G401.6 (cell line): ENCODE data around the gene PICALM.
"Not testable (repeated sequence)": the region's sequence is repeated elsewhere in the genome, so short reads cannot be mapped to it uniquely, and the experiment has no call there.

Source experiments
- FAIRE-seq: peaks from 2 replicates; lab custom pipeline; 2012; peaks lifted over from hg19 to GRCh38; lab: Jason Lieb, UNC

The PICALM gene

GRCh38 chr11:86068951-86069407 lies at the start of gene PICALM:
PICALM (minus strand) TSS chr11:86069084; CDS start chr11:86068780, 304 bp downstream.
- FAIRE-seq, result peak; percentile 94

- FAIRE-seq, result no peak
Observed at GRCh38 chr11:86118253-86118652, 49.4 kb upstream of the PICALM start.

GRCh38 chr11:86117712-86118063 lies 48.8 kb upstream of the PICALM start:
- FAIRE-seq, result no peak

GRCh38 chr11:86117001-86117711 lies 48.3 kb upstream of the PICALM start:
- FAIRE-seq, result no peak

- no peak for FAIRE-seq
Observed at GRCh38 chr11:86116386-86116726, 47.5 kb upstream of the PICALM start.

- FAIRE-seq, result no peak
Observed at GRCh38 chr11:86115542-86116385, 46.9 kb upstream of the PICALM start.

- no peak for FAIRE-seq
Observed at GRCh38 chr11:86108890-86109638, 40.2 kb upstream of the PICALM start.

GRCh38 chr11:86108191-86108590 lies 39.3 kb upstream of the PICALM start:
- no peak for FAIRE-seq

GRCh38 chr11:86106916-86107315 lies 38.0 kb upstream of the PICALM start:
- FAIRE-seq, result no peak

- FAIRE-seq, result not testable (repeated sequence)
Observed at GRCh38 chr11:86106031-86106430, 37.1 kb upstream of the PICALM start.

GRCh38 chr11:86105601-86106000 lies 36.7 kb upstream of the PICALM start:
- not testable (repeated sequence) for FAIRE-seq

GRCh38 chr11:86103808-86104207 lies 34.9 kb upstream of the PICALM start:
- FAIRE-seq, result no peak

- no peak for FAIRE-seq
Observed at GRCh38 chr11:86101941-86102407, 33.1 kb upstream of the PICALM start.

- FAIRE-seq, result no peak
Observed at GRCh38 chr11:86101493-86101892, 32.6 kb upstream of the PICALM start.

GRCh38 chr11:86099874-86100273 lies 31.0 kb upstream of the PICALM start:
- FAIRE-seq, result no peak

- FAIRE-seq, result no peak
Observed at GRCh38 chr11:86097980-86098379, 29.1 kb upstream of the PICALM start.

- no peak for FAIRE-seq
Observed at GRCh38 chr11:86091566-86091965, 22.7 kb upstream of the PICALM start.

- no peak for FAIRE-seq
Observed at GRCh38 chr11:86091086-86091485, 22.2 kb upstream of the PICALM start.

GRCh38 chr11:86089659-86090058 lies 20.8 kb upstream of the PICALM start:
- FAIRE-seq, result no peak

GRCh38 chr11:86087688-86088087 lies 18.8 kb upstream of the PICALM start:
- not testable (repeated sequence) for FAIRE-seq

- FAIRE-seq, result no peak
Observed at GRCh38 chr11:86087256-86087655, 18.4 kb upstream of the PICALM start.

- FAIRE-seq, result no peak
Observed at GRCh38 chr11:86081455-86081854, 12.6 kb upstream of the PICALM start.

- FAIRE-seq, result no peak
Observed at GRCh38 chr11:86079421-86079820, 10.5 kb upstream of the PICALM start.
